Transverse colon (tissue), 4 donors: ENCODE data around the gene IGF2BP3. TPM values are rescaled to one million over a fixed set of nuclear protein-coding genes. Genes with fewer than 3 reads are reported as not detected.

Experiments
- DNase-seq: peaks from one replicate; pipeline ENCODE4 v3.0.0-alpha.2; 2019
- H3K27ac ChIP-seq, 4 donors: fragments of 200-600 bp; sonication (generic); 2 replicates each; pipeline ENCODE4 v1.5.1; 2016 to 2018; ENCODE audit warnings: inconsistent platforms in 4 of 4
- H3K27me3 ChIP-seq: fragments of 200-600 bp; sonication (generic); 2 replicates; pipeline ENCODE4 v1.5.1; 2017; ENCODE audit warnings: inconsistent platforms
- H3K36me3 ChIP-seq, 4 donors: fragments of 200-600 bp; sonication (generic); 2 replicates each; pipeline ENCODE4 v1.5.1; 2017 to 2019; ENCODE audit warnings: inconsistent platforms in 4 of 4
- H3K4me1 ChIP-seq, 4 donors: fragments of 200-600 bp; sonication (generic); 2 replicates each; pipeline ENCODE4 v1.5.1; 2017 to 2020; ENCODE audit warnings: inconsistent platforms in 4 of 4
- H3K4me3 ChIP-seq, 4 donors: fragments of 200-600 bp; sonication (generic); 1 replicate in 1 of 4; 2 replicates in 3 of 4; pipeline versions ENCODE4 v1.5.1 to v1.6.1; 2017 to 2019; ENCODE audit warnings: inconsistent platforms in 4 of 4
- H3K9me3 ChIP-seq, 2 donors: fragments of 200-600 bp; sonication (generic); 2 replicates each; pipeline ENCODE4 v1.5.1; 2017 to 2019; ENCODE audit warnings: inconsistent platforms in 2 of 2
- EP300 ChIP-seq: sonication (generic); formaldehyde crosslinking; IDR thresholded peaks from one replicate; pipeline ENCODE4 v1.6.1; 2017; ENCODE audit warnings: antibody characterized with exemption, low read depth
- POLR2A ChIP-seq: fragments of 450-650 bp; IDR thresholded peaks from one replicate; pipeline ENCODE4 v1.6.1; 2016; ENCODE audit warnings: antibody characterized with exemption, mild to moderate bottlenecking, moderate library complexity
- POLR2AphosphoS5 ChIP-seq, 3 donors: sonication (generic); formaldehyde crosslinking; IDR thresholded peaks; one replicate each; pipeline ENCODE4 v1.6.1; 2016; ENCODE audit warnings: antibody characterized with exemption in 3 of 3
- WGBS, 2 donors: methylation state at CpG; one replicate each; pipeline ENCODE4 v1.1.5; 2018; ENCODE audit warnings: low coverage in 1 of 2; 5-methylcytosine and 5-hydroxymethylcytosine counted together
- in situ Hi-C, 4 donors: fragments of 200-750 bp; cut with MboI; loops; one replicate each; pipeline versions ENCODE4 v1.15.0 to v1.15.1; 2017; ENCODE audit warnings: low sequenced_read_pairs in 3 of 4, low pct_ligation_motif_present in 1 of 4, low pct_unique_long_range_greater_than_20kb in 1 of 4
- intact Hi-C: fragments of 100-400 bp; cut with DNase I; formaldehyde crosslinking; loops from one replicate; pipeline ENCODE4 v1.15.1; 2023; ENCODE audit warnings: low total_unique reads
- total RNA-seq, 4 donors: library from RNA; depleted of rRNA; stranded (reverse); fragments of >200 nt; gene quantifications; one replicate each; pipeline ENCODE4 v1.1.0, GENCODE V29; 2016
- TF ChIP-seq, protein P1 (sequence below), 5 experiments: fragments of 200-600 bp in 3 of 5; fragments of 450-650 bp in 2 of 5; sonication (generic) in 3 of 5; IDR thresholded peaks; 1 replicate in 2 of 5; 2 replicates in 3 of 5; pipeline ENCODE4 v1.5.1; 2016 to 2017; ENCODE audit warnings: antibody characterized with exemption in 5 of 5, inconsistent platforms in 3 of 5, mild to moderate bottlenecking in 2 of 5, moderate library complexity in 1 of 5

The IGF2BP3 gene
- total RNA-seq, 4 donors from 2014 or later = 0.41 to 0.64 TPM; not detected in 2

GRCh38 chr7:23473844-23474093, 3.5 kb upstream of the IGF2BP3 start:
- H3K27ac ChIP-seq = no peak overlapping the region
- no peak for DNase-seq
- TF ChIP-seq POLR2A (no peak), EP300 (no peak), POLR2AphosphoS5 (IDR thresholded peaks at IDR 0.05) (no peak)
- TF ChIP-seq, protein P1, sequence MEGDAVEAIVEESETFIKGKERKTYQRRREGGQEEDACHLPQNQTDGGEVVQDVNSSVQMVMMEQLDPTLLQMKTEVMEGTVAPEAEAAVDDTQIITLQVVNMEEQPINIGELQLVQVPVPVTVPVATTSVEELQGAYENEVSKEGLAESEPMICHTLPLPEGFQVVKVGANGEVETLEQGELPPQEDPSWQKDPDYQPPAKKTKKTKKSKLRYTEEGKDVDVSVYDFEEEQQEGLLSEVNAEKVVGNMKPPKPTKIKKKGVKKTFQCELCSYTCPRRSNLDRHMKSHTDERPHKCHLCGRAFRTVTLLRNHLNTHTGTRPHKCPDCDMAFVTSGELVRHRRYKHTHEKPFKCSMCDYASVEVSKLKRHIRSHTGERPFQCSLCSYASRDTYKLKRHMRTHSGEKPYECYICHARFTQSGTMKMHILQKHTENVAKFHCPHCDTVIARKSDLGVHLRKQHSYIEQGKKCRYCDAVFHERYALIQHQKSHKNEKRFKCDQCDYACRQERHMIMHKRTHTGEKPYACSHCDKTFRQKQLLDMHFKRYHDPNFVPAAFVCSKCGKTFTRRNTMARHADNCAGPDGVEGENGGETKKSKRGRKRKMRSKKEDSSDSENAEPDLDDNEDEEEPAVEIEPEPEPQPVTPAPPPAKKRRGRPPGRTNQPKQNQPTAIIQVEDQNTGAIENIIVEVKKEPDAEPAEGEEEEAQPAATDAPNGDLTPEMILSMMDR (IDR thresholded peaks at IDR 0.05) = no peak
- intact Hi-C loops (no loop called here), in situ Hi-C loops (no loop called here)
- H3K36me3 ChIP-seq = no peaks in the 10 kb centered on the region
- peaks cover 0 to 3% of the 10 kb centered on the region in 2 donors for H3K9me3 ChIP-seq
- peak overlapping the region in 2 of 4 donors; percentile 19 to 44 for H3K4me3 ChIP-seq
- peaks cover 30 to 45% (median 43%) of the 10 kb centered on the region in 4 donors for H3K4me1 ChIP-seq
- peaks cover 100% of the 10 kb centered on the region for H3K27me3 ChIP-seq
- WGBS, 2 donors = 4% methylated on average over 22 of the region's 23 CpGs; no CpG with 5 or more reads in 1 of the 2 donors

GRCh38 chr7:23472956-23473843, 2.9 kb upstream of the IGF2BP3 start:
- Histone ChIP-seq H3K4me1 (peaks cover 34 to 51% (median 49%) of the 10 kb centered on the region in 4 donors), H3K27me3 (peaks cover 100% of the 10 kb centered on the region), H3K36me3 (no peaks in the 10 kb centered on the region), H3K4me3 (peak overlapping the region in 2 of 4 donors; percentile 19 to 44), H3K9me3 (peaks cover 0 to 3% of the 10 kb centered on the region in 2 donors), H3K27ac (no peak overlapping the region)
- intact Hi-C loops (no loop called here), in situ Hi-C loops (no loop called here)
- no peak for TF ChIP-seq EP300
- TF ChIP-seq POLR2A = no peak
- TF ChIP-seq, protein P1 (IDR thresholded peaks at IDR 0.05) = no peak
- TF ChIP-seq POLR2AphosphoS5 (IDR thresholded peaks at IDR 0.05) = no peak
- DNase-seq = no peak
- WGBS, 2 donors = 7 to 11% methylated on average over 2 to 12 of the region's 16 CpGs

- no peak overlapping the region for H3K4me3 ChIP-seq
- peaks cover 34 to 57% (median 54%) of the 10 kb centered on the region in 4 donors for H3K4me1 ChIP-seq
- H3K27ac ChIP-seq = no peak overlapping the region
- no peak for DNase-seq
- H3K27me3 ChIP-seq = peaks cover 100% of the 10 kb centered on the region
- H3K9me3 ChIP-seq = peaks cover 0 to 3% of the 10 kb centered on the region in 2 donors
- intact Hi-C loops (no loop called here), in situ Hi-C loops (no loop called here)
- TF ChIP-seq EP300 = no peak
- TF ChIP-seq, protein P1 (IDR thresholded peaks at IDR 0.05) = no peak
- no peaks in the 10 kb centered on the region for H3K36me3 ChIP-seq
These were observed 2.3 kb upstream of the IGF2BP3 start for GRCh38 chr7:23472556-23472955.

- Histone ChIP-seq H3K36me3 (no peaks in the 10 kb centered on the region), H3K4me1 (peaks cover 34 to 57% (median 54%) of the 10 kb centered on the region in 4 donors), H3K4me3 (no peak overlapping the region), H3K9me3 (no peaks in the 10 kb centered on the region), H3K27me3 (peaks cover 100% of the 10 kb centered on the region), H3K27ac (no peak overlapping the region)
- TF ChIP-seq EP300 (no peak), POLR2AphosphoS5 (IDR thresholded peaks at IDR 0.05) (peak in 2 of 3 donors; percentile 3 to 26)
- TF ChIP-seq, protein P1 (IDR thresholded peaks at IDR 0.05) = no peak
- 53 to 61% methylated on average over 6 of the region's 6 CpGs for WGBS, 2 donors
- intact Hi-C loops = no loop called here
- in situ Hi-C loops = no loop called here
- DNase-seq = no peak
These were observed 1.8 kb upstream of the IGF2BP3 start for GRCh38 chr7:23472046-23472445.
